T-cell (primary cell): ENCODE results near the gene DCLRE1B. TPM values are rescaled to one million over a fixed set of nuclear protein-coding genes. Genes with fewer than 3 reads are reported as not detected.

Experiments used
- ATAC-seq, 4 experiments: fragments of 200-7000 bp in 3 of 4; fragments of 150-1000 bp in 1 of 4; cut with Tn5 transposase; replicated peaks in 1 of 4; 1 replicate in 3 of 4; 2 replicates in 1 of 4; pipeline ENCODE4 v1.10.0; 2021; ENCODE audit warnings: moderate library complexity in 3 of 4, mild to moderate bottlenecking in 2 of 4, moderate number of reproducible peaks in 1 of 4
- CTCF ChIA-PET, 2 donors: fragments of 300-600 bp; sonication (Branson Sonifier 250); formaldehyde crosslinking; loops; one replicate each; lab custom pipeline; 2022; ENCODE audit warnings: antibody characterized with exemption in 2 of 2; lab: Charles Lee
- POLR2A ChIA-PET, 2 donors: fragments of 300-600 bp; sonication (Branson Sonifier 250); formaldehyde crosslinking; loops; one replicate each; lab custom pipeline; 2022; ENCODE audit warnings: antibody characterized with exemption in 2 of 2; lab: Charles Lee
- DNase-seq, 35 experiments: peaks; one replicate each; pipeline versions ENCODE4 v3.0.0 to v3.0.0-alpha.2; 2013 to 2023
- H3K27ac ChIP-seq: one replicate; pipeline ENCODE4 v1.5.1; 2013; ENCODE audit warnings: low read length
- H3K27me3 ChIP-seq, 2 experiments: replicated peaks in 1 of 2; 1 replicate in 1 of 2; 2 replicates in 1 of 2; pipeline versions ENCODE4 v1.6.1 to v1.7.0; 2013; ENCODE audit warnings: low read length in 1 of 2, mixed read lengths in 1 of 2; ENCODE audit not compliant: control insufficient read depth in 2 of 2, insufficient read depth in 2 of 2; ENCODE audit errors: extremely low read depth in 1 of 2
- H3K36me3 ChIP-seq, 2 donors: 1 replicate in 1 of 2; 2 replicates in 1 of 2; pipeline versions ENCODE4 v1.6.1 to v1.7.0; 2013; ENCODE audit warnings: low read length in 1 of 2; ENCODE audit not compliant: control insufficient read depth in 2 of 2, insufficient read depth in 1 of 2; ENCODE audit errors: extremely low read depth in 1 of 2
- H3K4me1 ChIP-seq, 2 experiments: 1 replicate in 1 of 2; 2 replicates in 1 of 2; pipeline versions ENCODE4 v1.6.1 to v1.7.0; 2013; ENCODE audit warnings: low read length in 2 of 2, mixed read lengths in 1 of 2; ENCODE audit not compliant: insufficient read depth in 2 of 2, control insufficient read depth in 1 of 2; ENCODE audit errors: extremely low read depth in 1 of 2
- H3K4me3 ChIP-seq, 2 donors: 1 replicate in 1 of 2; 2 replicates in 1 of 2; pipeline versions ENCODE4 v1.5.1 to v1.7.0; 2013; ENCODE audit warnings: mild to moderate bottlenecking in 2 of 2, low read length in 1 of 2, moderate library complexity in 1 of 2; ENCODE audit not compliant: control insufficient read depth in 1 of 2; ENCODE audit errors: extremely low read depth in 1 of 2
- H3K9me3 ChIP-seq: 2 replicates; pipeline ENCODE4 v1.7.0; 2013
- H3K27ac Mint-ChIP-seq, 2 donors: one replicate each; pipeline ENCODE4 v1.8.0; 2020 to 2021; ENCODE audit warnings: mild to moderate bottlenecking in 2 of 2, mixed read lengths in 2 of 2
- H3K27me3 Mint-ChIP-seq, 2 donors: one replicate each; pipeline ENCODE4 v1.8.0; 2021 to 2022; ENCODE audit warnings: mixed read lengths in 2 of 2
- H3K36me3 Mint-ChIP-seq: one replicate; pipeline ENCODE4 v1.8.0; 2021; ENCODE audit warnings: mixed read lengths
- H3K4me1 Mint-ChIP-seq, 3 donors: one replicate each; pipeline ENCODE4 v1.8.0; 2020 to 2022; ENCODE audit warnings: mixed read lengths in 3 of 3, mild to moderate bottlenecking in 1 of 3
- H3K4me3 Mint-ChIP-seq, 3 donors: one replicate each; pipeline ENCODE4 v1.8.0; 2020 to 2022; ENCODE audit warnings: mild to moderate bottlenecking in 3 of 3, mixed read lengths in 3 of 3, moderate library complexity in 3 of 3
- H3K9me3 Mint-ChIP-seq, 3 donors: one replicate each; pipeline ENCODE4 v1.8.0; 2020 to 2022; ENCODE audit warnings: mixed read lengths in 3 of 3
- WGBS: methylation state at CpG from one replicate; pipeline ENCODE4 v1.1.5; 2013; ENCODE audit warnings: missing lambda C conversion rate; ENCODE audit not compliant: insufficient coverage; 5-methylcytosine and 5-hydroxymethylcytosine counted together
- total RNA-seq, 35 experiments: library from RNA in 6 of 35; stranded (reverse) in 6 of 35; fragments of 120-200 nt in 1 of 35; gene quantifications; one replicate each; pipeline versions ENCODE4 v1.2.1 to v1.2.4 and lab custom pipeline; 2013 to 2026

The DCLRE1B gene
- total RNA-seq, 5 donors from 2014 or later (not counting 1 experiment from before 2014, with no cell fraction given): 5.6 to 6.1 (median 5.9) TPM

GRCh38 chr1:113899111-113899510 is 6.0 kb upstream of the DCLRE1B start:
- Histone ChIP-seq H3K4me1 (peaks cover 11 to 13% of the 10 kb centered on the region in 2 experiments), H3K36me3 (peaks cover 6 to 73% of the 10 kb centered on the region in 2 donors), H3K27ac (no peak overlapping the region), H3K9me3 (no peaks in the 10 kb centered on the region), H3K4me3 (no peak overlapping the region), H3K27me3 (no peaks in the 10 kb centered on the region)
- Mint-ChIP-seq H3K27ac (peak overlapping the region in 1 of 2 donors; percentile 83), H3K36me3 (peaks cover 81% of the 10 kb centered on the region), H3K4me1 (peaks cover 56 to 63% (median 60%) of the 10 kb centered on the region in 3 donors), H3K4me3 (no peak overlapping the region), H3K27me3 (no peaks in the 10 kb centered on the region), H3K9me3 (no peaks in the 10 kb centered on the region)
- ATAC-seq: no peak
- POLR2A ChIA-PET: interaction anchor here in 1 of 2 donors (0.7 kb wide), 1 partner anchor 11 kb away, joined by 4 read pairs; no protein-coding TSS in a partner anchor
- DNase-seq: no peak
- CTCF ChIA-PET: interaction anchor here in 1 of 2 donors (1.0 kb wide), 1 partner anchor 9 kb away, joined by 3 read pairs; no protein-coding TSS in a partner anchor

- peaks cover 61 to 78% (median 70%) of the 10 kb centered on the region in 3 donors for H3K4me1 Mint-ChIP-seq
- H3K4me3 Mint-ChIP-seq: no peak overlapping the region
- H3K27me3 ChIP-seq: no peaks in the 10 kb centered on the region
- peaks cover 18 to 27% of the 10 kb centered on the region in 2 experiments for H3K4me1 ChIP-seq
- H3K27ac Mint-ChIP-seq: peak overlapping the region; percentile 1 to 67
- DNase-seq: no peak
- CTCF ChIA-PET: interaction anchor here in 1 of 2 donors (1.1 kb wide), 1 partner anchor 28 kb away, joined by 4 read pairs; the partner anchor contains the start of gene HIPK1
- no peaks in the 10 kb centered on the region for H3K9me3 ChIP-seq
- ATAC-seq: no peak
- no peak overlapping the region for H3K4me3 ChIP-seq
- POLR2A ChIA-PET: interaction anchor here in 1 of 2 donors (0.6 to 0.8 kb wide), 7 partner anchors 15 to 62 kb away, joined by 3 to 7 read pairs (median 4); partner anchors contain the start of gene HIPK1
- H3K36me3 Mint-ChIP-seq: peaks cover 63% of the 10 kb centered on the region
- WGBS: no CpG with 5 or more reads among the region's 3 CpGs
- no peak overlapping the region for H3K27ac ChIP-seq
- peaks cover 0 to 53% of the 10 kb centered on the region in 2 donors for H3K36me3 ChIP-seq
- no peaks in the 10 kb centered on the region for H3K27me3 Mint-ChIP-seq
- H3K9me3 Mint-ChIP-seq: no peaks in the 10 kb centered on the region
Measured at GRCh38 chr1:113901191-113901590, 3.9 kb upstream of the DCLRE1B start.

DNA sequence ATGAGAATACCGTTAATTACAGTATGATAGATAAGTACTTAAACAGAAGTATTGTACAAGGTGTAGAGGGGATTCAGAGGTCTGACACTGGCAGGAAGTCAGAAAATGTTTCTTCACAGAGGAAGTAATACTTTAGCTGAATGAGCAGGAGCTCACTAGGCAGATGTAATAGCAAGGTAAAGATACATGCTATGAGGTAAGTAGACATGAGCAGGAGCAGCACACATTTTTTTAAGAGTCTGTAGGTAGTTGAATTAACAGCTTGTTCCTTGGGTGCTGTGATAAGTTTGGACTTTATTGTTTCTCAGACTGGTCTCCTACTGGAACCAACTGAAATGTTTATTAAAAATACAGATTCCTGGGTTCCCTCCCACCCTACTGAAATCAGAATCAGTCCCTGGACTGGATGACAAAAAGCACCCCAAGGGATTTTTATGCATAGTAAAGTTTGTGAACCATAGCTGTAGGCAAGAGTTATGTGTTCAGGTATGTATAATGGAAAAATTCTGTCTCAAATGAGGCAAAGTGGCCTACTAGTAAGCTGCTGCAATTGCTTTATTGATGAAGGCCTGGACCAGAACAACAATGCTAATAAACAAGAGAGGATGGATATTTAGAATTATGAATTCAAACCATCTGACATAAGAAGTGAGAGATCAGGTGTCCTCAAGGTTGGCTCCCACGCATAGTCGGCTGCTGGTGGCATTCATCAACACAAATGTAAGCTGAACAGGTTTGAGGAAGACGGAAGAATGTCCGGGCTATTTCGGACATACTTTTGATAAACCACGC is 1.4 kb upstream of the DCLRE1B start:
- H3K36me3 ChIP-seq: peaks cover 0 to 35% of the 10 kb centered on the region in 2 donors
- peak overlapping the region; percentile 73 to 95 for H3K4me3 ChIP-seq
- CTCF ChIA-PET: interaction anchor here (0.6 to 4.2 kb wide), 27 partner anchors 12 to 831 kb away, joined by 3 to 69 read pairs (median 4); partner anchors contain the start of genes RSBN1 (in 2 of the 2) and HIPK1 (in 1 of the 2)

DNA sequence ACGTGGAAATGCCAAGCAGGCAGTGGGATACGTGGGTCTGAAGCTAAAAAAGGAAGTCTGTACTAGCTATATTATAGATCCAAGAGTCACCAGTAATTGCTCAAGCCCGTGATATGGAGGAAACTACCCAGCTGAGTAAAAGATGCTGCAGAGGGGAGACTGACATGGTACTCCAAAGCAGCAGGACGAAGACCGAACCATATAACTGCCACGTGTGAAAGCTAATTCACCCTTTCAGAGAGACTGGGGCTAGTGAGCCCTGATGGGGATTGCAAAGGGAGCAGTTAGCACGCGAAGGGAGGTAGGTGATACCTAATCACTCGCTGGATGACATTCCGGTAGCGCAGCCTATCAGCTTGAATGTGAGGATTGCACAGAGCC is 843 bp upstream of the DCLRE1B start:
- CTCF ChIA-PET: interaction anchor here (0.6 to 4.2 kb wide), 26 partner anchors 13 to 832 kb away, joined by 3 to 69 read pairs (median 4); partner anchors contain the start of genes RSBN1 (in 2 of the 2) and HIPK1 (in 1 of the 2)
- no peaks in the 10 kb centered on the region for H3K27me3 Mint-ChIP-seq
- H3K9me3 ChIP-seq: no peaks in the 10 kb centered on the region
- ATAC-seq (peak; percentile 48 to 58 (median 55)), DNase-seq (peak in 19 of 35 experiments; percentile 34 to 65 (median 47))
- H3K27ac ChIP-seq: peak overlapping the region; percentile 92
- peak overlapping the region; percentile 99 for H3K27ac Mint-ChIP-seq
- POLR2A ChIA-PET: interaction anchor here (0.6 to 3.8 kb wide), 21 partner anchors 9 to 607 kb away, joined by 3 to 110 read pairs (median 5); partner anchors contain the start of genes HIPK1 (in 2 of the 2), RSBN1 (in 1 of the 2) and TRIM33 (in 1 of the 2)
- H3K9me3 Mint-ChIP-seq: no peaks in the 10 kb centered on the region
- 0% methylated on average over 7 of the region's 11 CpGs for WGBS
- no peaks in the 10 kb centered on the region for H3K27me3 ChIP-seq
- H3K4me1 ChIP-seq: peaks cover 22 to 29% of the 10 kb centered on the region in 2 experiments
- H3K4me3 ChIP-seq: peak overlapping the region; percentile 73 to 95
- peaks cover 45% of the 10 kb centered on the region for H3K36me3 Mint-ChIP-seq
- H3K4me3 Mint-ChIP-seq: peak overlapping the region; percentile 91 to 98 (median 96)
- peaks cover 49 to 73% (median 63%) of the 10 kb centered on the region in 3 donors for H3K4me1 Mint-ChIP-seq
- H3K36me3 ChIP-seq: peaks cover 0 to 35% of the 10 kb centered on the region in 2 donors

More for the DNA sequence above, 1.4 kb upstream of the DCLRE1B start:
- Mint-ChIP-seq H3K27ac (peak overlapping the region; percentile 99), H3K36me3 (peaks cover 50% of the 10 kb centered on the region), H3K4me1 (peaks cover 54 to 79% (median 69%) of the 10 kb centered on the region in 3 donors), H3K9me3 (no peaks in the 10 kb centered on the region), H3K27me3 (no peaks in the 10 kb centered on the region), H3K4me3 (peak overlapping the region; percentile 91 to 98 (median 96))
- ATAC-seq: no peak
- H3K9me3 ChIP-seq: no peaks in the 10 kb centered on the region
- POLR2A ChIA-PET: interaction anchor here (0.6 to 3.8 kb wide), 21 partner anchors 8 to 607 kb away, joined by 3 to 110 read pairs (median 5); partner anchors contain the start of genes HIPK1 (in 2 of the 2), RSBN1 (in 1 of the 2) and TRIM33 (in 1 of the 2)
- peak in 2 of 35 experiments; percentile 3 to 31 for DNase-seq
- WGBS: 13% methylated on average over 3 of the region's 7 CpGs
- H3K27ac ChIP-seq: peak overlapping the region; percentile 92
- H3K27me3 ChIP-seq: no peaks in the 10 kb centered on the region
- peaks cover 22 to 29% of the 10 kb centered on the region in 2 experiments for H3K4me1 ChIP-seq

GRCh38 chr1:113905435-113905861 is 322 bp downstream of the DCLRE1B start:
- ATAC-seq (peak in 2 of 4 experiments; percentile 0 to 1), DNase-seq (peak in 6 of 35 experiments; percentile 0 to 28 (median 6))
- H3K9me3 ChIP-seq: no peaks in the 10 kb centered on the region
- CTCF ChIA-PET: interaction anchor here (0.6 to 4.2 kb wide), 8 partner anchors 24 to 1231 kb away, joined by 3 to 69 read pairs (median 5); partner anchors contain the start of genes HIPK1 (in 2 of the 2) and MOV10 (in 1 of the 2)
- peaks cover 45 to 62% (median 51%) of the 10 kb centered on the region in 3 donors for H3K4me1 Mint-ChIP-seq
- no peaks in the 10 kb centered on the region for H3K27me3 ChIP-seq
- H3K9me3 Mint-ChIP-seq: no peaks in the 10 kb centered on the region
- 2% methylated on average over 14 of the region's 17 CpGs for WGBS
- H3K36me3 ChIP-seq: peaks cover 0 to 31% of the 10 kb centered on the region in 2 donors
- peak overlapping the region; percentile 91 to 98 (median 96) for H3K4me3 Mint-ChIP-seq
- H3K27me3 Mint-ChIP-seq: no peaks in the 10 kb centered on the region
- peak overlapping the region; percentile 99 for H3K27ac Mint-ChIP-seq
- H3K27ac ChIP-seq: peak overlapping the region; percentile 92
- POLR2A ChIA-PET: interaction anchor here (0.5 to 3.8 kb wide), 4 partner anchors 25 to 214 kb away, joined by 3 to 110 read pairs (median 3); partner anchors contain the start of genes HIPK1 (in 1 of the 2) and RSBN1 (in 1 of the 2)
- H3K36me3 Mint-ChIP-seq: peaks cover 42% of the 10 kb centered on the region
- H3K4me3 ChIP-seq: peak overlapping the region; percentile 73 to 95
- peaks cover 22 to 29% of the 10 kb centered on the region in 2 experiments for H3K4me1 ChIP-seq
